Measurements from ENCODE around the gene ZNF518A. TPM values are rescaled to one million over a fixed set of nuclear protein-coding genes. Genes with fewer than 3 reads are reported as not detected.

Gene ZNF518A
- total RNA-seq, 1 donor from 2014 or later: 23.3 TPM

GRCh38 chr10:96136810-96137209 is 6.7 kb downstream of the ZNF518A start:
- Histone ChIP-seq H3K36me3 (peaks cover 77% of the 10 kb centered on the region), H3K4me3 (no peak overlapping the region), H3K9me3 (no peaks in the 10 kb centered on the region), H3K27me3 (ENCODE audit: low read depth) (no peaks in the 10 kb centered on the region), H3K27ac (no peak overlapping the region), H3K4me1 (peaks cover 1% of the 10 kb centered on the region)
- intact Hi-C loops (cut with DNase I): no loop called here
- TF ChIP-seq CTCF (IDR thresholded peaks at IDR 0.05): no peak
- no peak for DNase-seq
- no peak for ATAC-seq

GRCh38 chr10:96137567-96137966 is 7.5 kb downstream of the ZNF518A start:
- intact Hi-C loops (cut with DNase I): no loop called here
- H3K4me3 ChIP-seq: no peak overlapping the region
- H3K27ac ChIP-seq: no peak overlapping the region
- no peak for ATAC-seq
- no peaks in the 10 kb centered on the region for H3K9me3 ChIP-seq
- H3K4me1 ChIP-seq: no peaks in the 10 kb centered on the region
- no peaks in the 10 kb centered on the region for H3K27me3 ChIP-seq (ENCODE audit: low read depth)
- no peak for TF ChIP-seq CTCF (IDR thresholded peaks at IDR 0.05)
- DNase-seq: no peak
- peaks cover 81% of the 10 kb centered on the region for H3K36me3 ChIP-seq

GRCh38 chr10:96138102-96138501 is 8.0 kb downstream of the ZNF518A start:
- Histone ChIP-seq H3K27ac (no peak overlapping the region), H3K27me3 (ENCODE audit: low read depth) (no peaks in the 10 kb centered on the region), H3K4me3 (no peak overlapping the region), H3K4me1 (no peaks in the 10 kb centered on the region), H3K36me3 (peaks cover 86% of the 10 kb centered on the region), H3K9me3 (no peaks in the 10 kb centered on the region)
- DNase-seq (no peak), ATAC-seq (no peak)
- TF ChIP-seq CTCF (IDR thresholded peaks at IDR 0.05): no peak
- intact Hi-C loops (cut with DNase I): no loop called here

GRCh38 chr10:96152437-96152836 is 22.3 kb downstream of the ZNF518A start:
- ATAC-seq (no peak), DNase-seq (no peak)
- intact Hi-C loops (cut with DNase I): no loop called here

GRCh38 chr10:96153070-96153469 is 23.0 kb downstream of the ZNF518A start:
- intact Hi-C loops (cut with DNase I): no loop called here
- no peak overlapping the region for H3K27ac ChIP-seq
- H3K9me3 ChIP-seq: no peaks in the 10 kb centered on the region
- no peak overlapping the region for H3K4me3 ChIP-seq
- peaks cover 76% of the 10 kb centered on the region for H3K36me3 ChIP-seq
- DNase-seq (no peak), ATAC-seq (no peak)
- no peaks in the 10 kb centered on the region for H3K4me1 ChIP-seq
- TF ChIP-seq CTCF (IDR thresholded peaks at IDR 0.05): no peak
- H3K27me3 ChIP-seq (ENCODE audit: low read depth): no peaks in the 10 kb centered on the region

More at GRCh38 chr10:96152437-96152836, 22.3 kb downstream of the ZNF518A start:
- peaks cover 74% of the 10 kb centered on the region for H3K36me3 ChIP-seq
- H3K27me3 ChIP-seq (ENCODE audit: low read depth): no peaks in the 10 kb centered on the region
- no peak for TF ChIP-seq CTCF (IDR thresholded peaks at IDR 0.05)
- H3K9me3 ChIP-seq: no peaks in the 10 kb centered on the region
- H3K4me3 ChIP-seq: no peak overlapping the region
- no peaks in the 10 kb centered on the region for H3K4me1 ChIP-seq
- H3K27ac ChIP-seq: no peak overlapping the region

- DNase-seq (no peak), ATAC-seq (no peak)
- intact Hi-C loops (cut with DNase I): no loop called here
- no peaks in the 10 kb centered on the region for H3K27me3 ChIP-seq (ENCODE audit: low read depth)
- no peak overlapping the region for H3K27ac ChIP-seq
- H3K36me3 ChIP-seq: peaks cover 4% of the 10 kb centered on the region
- H3K4me1 ChIP-seq: no peaks in the 10 kb centered on the region
- no peak overlapping the region for H3K4me3 ChIP-seq
- H3K9me3 ChIP-seq: peaks cover 30% of the 10 kb centered on the region
- TF ChIP-seq CTCF (IDR thresholded peaks at IDR 0.05): no peak
Measured at GRCh38 chr10:96165726-96166125, 35.6 kb downstream of the ZNF518A start.

Measured in lower lobe of right lung (tissue), 2 donors.